ENCODE data around the gene GDAP1L1.
"Not testable (repeated sequence)": the region's sequence is repeated elsewhere in the genome, so short reads cannot be mapped to it uniquely, and the experiment has no call there.

Gene GDAP1L1

DNA sequence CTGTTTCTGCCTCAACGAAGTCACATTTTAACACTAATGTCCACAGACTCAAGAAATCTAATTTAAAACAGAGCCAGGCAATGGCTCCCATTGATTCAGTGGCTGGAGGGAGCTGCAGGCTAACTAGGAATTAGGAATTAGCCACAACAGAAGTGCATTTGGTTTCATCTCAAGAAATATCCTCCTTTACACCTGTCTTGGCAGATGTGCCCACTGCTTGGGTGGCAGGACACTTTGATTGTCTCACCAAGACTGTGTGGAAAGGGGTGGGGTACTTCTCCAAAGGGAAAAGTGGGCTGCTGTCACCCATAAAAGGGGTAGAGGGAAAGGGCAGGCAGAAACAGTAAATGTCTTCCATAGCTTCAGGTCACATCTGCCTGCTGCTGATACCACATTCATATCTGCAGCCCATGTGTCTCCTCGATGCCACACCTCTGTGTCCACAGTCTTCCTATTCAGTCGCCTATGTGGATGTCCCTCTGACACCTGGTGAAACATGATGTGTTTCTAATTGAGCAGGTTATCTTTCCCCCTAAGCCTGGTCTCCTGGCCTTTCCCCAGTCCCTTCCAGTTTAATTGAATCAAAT, 25.6 kb upstream of the GDAP1L1 start:
- no peak for FAIRE-seq

DNA sequence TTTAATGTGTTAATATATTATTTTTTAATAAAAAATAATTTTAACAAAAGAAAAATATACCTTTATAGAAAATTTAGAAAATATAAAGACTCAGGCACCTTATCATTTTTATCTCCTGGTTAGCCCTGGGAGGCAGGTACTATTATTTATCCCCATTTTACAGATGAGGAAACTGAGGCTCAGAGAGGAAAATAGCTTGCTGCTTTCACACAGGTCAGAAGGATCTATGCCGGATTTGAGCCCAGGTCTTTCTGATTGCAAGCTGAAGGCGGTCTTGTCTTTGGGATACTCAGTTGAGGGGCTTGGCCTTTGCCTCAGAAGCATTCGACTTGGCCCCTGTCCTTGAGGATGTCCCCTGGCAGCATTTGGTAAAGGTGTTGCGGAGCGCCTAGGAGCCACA, 25.1 kb upstream of the GDAP1L1 start:
- FAIRE-seq = no peak

DNA sequence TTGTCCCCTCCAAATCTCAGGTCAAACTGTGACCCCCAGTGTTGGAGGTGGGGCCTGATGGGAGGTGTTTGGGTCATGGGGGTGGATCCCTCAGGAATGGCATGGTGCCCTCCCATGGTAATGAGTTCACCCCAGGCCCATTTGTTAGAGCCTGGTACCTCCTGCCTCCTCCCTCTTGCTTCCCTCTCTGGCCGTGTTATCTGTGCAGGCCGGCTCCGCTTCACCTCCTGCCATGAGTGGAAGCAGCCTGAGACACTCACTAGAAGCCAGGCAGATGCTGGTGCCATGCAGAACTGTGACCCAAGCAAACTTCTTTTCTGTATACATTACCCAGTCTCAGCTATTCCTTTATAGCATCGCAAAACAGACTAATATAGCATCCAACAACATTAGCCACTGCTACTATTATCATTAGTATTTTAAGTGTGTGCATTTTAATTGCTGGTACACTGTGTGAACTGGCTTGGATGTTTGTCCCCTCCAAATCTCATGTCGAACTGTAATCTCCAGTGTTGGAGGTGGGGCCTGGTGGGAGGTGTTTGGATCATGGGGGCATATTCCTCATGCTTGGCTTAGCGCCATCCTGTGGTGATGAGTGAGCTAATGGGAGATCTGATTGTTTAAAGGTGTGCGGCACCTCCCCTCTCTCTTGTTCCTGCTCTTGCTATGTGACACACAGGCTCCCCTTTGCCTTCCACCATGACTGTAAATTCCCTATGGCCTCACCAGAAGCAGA, 24.3 kb upstream of the GDAP1L1 start:
- no peak for FAIRE-seq

DNA sequence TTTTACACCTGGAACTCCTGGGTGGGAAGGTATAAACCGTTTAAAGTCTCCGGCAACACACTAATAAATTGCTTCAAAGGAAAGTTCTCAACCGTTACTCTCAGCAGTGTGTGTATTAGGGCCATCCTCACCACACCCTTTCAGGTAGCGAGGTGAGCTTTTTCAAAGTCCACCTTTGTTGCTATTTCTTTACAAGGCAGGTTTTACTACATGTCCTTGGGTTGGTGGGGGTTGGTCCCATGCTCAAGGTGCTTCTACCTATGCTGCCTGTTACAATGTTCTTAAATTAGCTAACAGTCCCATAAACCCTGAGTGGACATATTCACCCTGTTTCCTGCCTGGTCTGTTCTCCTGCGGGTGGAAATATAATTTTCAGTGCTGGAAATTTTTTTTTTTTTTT, 23.4 kb upstream of the GDAP1L1 start:
- FAIRE-seq = no peak

DNA sequence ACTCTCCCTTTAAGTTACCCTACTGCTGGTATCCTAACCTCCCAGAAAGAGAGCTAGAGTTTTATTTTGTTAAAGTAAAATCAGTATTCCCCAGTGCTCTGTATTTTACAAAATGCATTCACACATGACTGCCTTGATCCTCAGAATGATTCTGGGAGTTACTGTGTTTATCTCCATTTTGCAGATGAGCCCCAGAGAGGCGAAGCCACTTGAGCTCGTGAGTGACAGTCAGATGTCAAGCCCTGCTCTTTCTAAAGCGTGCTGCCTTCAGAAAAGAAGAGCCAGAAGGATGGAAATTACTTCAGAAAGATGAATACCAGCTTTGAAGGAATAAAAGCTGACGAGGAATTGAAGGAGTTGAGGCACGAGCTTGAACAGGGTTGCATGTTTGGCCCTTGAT, 22.5 kb upstream of the GDAP1L1 start:
- no peak for FAIRE-seq

DNA sequence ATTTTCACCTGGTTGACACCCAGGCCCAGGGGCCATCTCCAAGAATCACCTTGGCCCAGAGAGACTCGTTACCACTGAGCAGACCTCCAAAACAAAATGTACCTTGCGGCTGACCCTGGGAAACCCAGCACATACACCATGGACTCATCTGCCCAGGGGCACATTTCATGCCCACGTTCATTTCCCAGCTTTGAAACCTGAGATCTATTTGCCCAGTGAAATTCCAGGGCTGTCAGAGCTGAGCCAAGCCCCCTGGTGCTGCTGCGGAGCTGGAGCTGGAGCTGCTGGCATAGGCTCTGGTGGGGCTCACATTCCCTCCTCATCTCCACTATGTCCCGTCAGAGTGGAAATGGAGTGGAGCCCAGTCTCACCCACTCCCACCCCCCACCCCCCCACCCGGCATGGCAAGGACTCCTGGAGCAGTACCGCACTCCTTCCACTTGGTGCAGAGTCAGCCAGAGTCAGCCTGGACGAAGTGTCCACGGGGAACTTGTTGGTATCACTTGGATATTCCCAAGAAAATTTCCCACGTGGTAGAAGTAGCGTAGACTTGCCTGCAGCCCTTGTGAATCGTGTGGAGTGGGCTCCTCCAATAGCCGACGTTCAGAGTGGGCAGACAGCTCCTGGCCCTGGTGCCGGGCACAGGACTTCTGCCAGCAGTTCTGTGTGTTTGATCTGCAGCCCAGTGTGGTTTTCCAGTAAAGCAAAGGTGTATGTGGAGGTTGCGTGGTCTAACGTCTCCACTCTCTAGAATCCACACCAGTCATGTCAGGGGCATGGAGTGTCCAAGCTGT, 18.4 kb upstream of the GDAP1L1 start:
- no peak for FAIRE-seq

DNA sequence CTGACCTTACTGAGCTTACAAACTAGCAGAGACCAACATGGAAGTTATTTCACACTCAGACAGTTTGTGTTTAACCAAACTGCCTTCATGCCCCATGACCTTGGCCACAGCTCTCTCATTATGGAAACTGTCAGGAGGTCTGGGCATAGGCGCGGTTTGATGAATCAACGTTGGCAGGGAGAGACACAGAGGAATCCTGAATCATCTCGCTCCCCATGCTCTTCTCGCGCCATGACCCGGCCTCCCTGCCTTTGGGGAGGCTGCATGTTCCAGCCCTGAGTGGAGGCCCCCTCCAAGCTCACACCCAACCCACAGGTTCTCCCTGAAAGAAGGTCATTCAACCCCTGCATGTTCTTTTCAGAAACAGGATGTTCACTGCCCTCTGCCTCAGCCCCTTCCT, 15.9 kb upstream of the GDAP1L1 start:
- no peak for FAIRE-seq

DNA sequence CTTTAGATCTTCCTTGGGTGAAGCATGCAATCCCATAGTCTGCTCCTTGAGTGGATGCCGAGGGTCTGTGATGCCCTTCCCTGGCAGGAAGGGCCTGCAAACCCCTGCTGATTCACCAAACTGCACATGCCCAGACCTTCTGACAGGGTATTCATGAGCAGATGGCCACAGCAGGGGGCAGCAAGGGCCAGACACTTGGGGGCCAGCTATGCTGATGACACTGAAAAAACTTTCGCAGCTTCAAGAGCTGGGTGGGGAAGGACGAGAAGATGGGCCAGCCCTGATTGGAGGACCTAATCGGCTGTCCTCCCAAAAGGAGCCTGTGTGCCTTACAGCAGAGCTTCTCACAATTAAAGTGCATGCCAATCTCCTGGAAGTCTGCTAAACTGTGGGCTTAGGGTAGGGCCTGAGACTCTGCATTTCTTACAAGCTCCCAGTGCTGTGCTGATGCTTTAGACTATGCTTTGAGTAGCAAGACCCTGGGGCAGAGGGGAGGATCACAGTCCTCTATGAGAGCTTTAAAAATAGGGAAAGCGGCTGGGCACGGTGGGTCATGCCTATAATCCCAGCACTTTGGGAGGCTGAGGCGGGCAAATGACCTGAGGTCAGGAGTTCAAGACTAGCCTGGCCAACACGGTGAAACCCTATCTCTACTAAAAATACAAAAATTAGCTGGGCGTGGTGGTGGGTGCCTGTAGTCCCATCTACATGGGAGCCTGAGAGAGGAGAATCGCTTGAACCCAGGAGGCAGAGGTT, 15.2 kb upstream of the GDAP1L1 start:
- no peak for FAIRE-seq

DNA sequence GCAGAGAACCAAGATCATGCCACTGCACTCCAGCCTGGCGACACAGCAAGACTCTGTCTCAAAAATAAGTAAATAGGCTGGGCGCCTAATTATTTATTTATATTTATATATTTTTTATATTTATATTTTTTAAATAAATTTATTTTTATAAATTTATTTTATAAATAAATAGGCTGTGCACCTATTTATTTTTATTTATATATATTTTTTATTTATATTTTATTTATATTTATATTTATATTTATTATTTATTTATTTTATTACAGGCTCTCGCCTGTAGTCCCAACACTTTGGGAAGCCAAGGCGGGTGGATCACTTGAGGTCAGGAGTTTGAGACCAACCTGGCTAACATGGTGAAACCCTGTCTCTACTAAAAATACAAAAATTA, 14.6 kb upstream of the GDAP1L1 start:
- peak; percentile 68 for FAIRE-seq

DNA sequence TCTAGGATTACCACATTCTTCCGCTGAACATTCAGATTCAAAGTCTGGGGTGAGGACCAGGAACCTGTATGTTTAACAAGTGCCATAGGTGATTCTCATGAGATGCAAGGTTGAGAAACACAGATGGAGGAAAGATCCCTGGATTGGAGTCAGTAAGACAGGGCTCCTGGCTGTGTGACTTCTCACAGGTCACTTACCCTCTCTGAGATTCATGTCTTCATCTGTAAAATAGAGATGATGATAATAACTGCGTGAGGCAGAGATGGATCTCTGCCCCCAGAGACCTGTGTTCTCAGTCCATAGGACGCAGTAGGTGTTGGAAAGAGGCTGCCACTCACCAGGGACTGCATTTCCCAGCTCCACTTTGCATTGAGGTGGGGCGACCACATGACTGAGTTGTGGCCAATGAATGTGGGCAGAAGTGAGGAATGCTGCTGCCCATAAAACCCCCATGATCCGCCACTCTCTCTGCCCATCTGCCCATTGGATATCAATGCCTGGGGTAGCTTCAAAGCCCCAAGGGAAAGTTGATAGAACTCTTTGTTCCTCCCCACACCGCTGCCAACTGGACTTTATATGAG, 13.6 kb upstream of the GDAP1L1 start:
- no peak for FAIRE-seq

DNA sequence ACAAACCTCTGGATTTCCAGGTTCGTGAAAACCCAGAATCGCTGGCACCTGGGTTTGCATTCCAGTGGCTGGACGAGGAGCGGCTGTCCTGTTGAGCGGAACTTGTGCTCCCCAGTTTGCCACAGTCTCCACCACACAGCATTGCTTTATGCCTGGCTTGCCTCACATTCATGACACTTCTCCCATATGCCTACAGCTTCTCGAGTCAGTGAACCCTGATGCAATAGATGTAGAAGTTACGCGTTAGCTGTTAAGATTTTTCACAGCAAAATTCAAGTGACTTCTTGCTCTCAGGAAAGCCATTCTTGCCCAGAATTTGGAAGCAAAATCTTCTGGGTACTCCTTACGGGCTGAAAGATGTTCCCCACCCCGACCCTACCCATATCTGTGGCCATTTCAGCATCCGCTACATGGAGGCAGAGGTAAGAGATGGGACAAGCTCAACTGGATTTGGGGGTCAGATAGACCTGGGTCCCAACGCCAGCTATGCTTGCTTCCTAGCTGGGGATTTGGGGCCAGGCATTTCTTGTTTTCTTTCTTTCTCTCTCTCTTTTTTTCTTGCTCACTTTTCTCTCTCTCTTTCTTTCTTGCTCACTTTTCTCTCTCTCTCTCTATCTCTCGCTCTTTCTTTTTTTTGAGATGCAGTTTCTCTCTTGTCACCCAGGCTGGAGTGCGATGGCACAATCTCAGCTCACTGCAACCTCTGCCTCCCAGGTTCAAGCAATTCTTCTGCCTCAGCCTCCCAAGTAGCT, 12.4 kb upstream of the GDAP1L1 start:
- no peak for FAIRE-seq

DNA sequence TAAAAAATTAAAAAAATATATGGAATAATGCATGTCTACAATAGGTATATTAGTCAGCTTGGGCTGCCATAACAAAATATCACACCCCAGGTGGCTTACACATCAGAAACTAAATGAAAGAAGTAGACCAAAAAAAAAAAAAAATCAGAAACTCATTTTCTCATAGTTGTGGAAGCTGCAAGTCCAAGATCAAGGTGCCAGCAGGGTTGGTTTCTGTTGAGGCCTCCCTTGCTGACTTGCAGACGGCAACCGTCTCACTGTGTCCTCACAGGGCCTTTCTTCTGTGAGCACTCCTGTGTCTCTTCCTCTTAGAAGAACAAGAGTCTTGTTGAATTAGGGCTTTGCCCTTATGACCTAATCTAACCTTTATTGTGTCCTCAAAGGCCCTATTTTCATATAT, 11.4 kb upstream of the GDAP1L1 start:
- FAIRE-seq = no peak

DNA sequence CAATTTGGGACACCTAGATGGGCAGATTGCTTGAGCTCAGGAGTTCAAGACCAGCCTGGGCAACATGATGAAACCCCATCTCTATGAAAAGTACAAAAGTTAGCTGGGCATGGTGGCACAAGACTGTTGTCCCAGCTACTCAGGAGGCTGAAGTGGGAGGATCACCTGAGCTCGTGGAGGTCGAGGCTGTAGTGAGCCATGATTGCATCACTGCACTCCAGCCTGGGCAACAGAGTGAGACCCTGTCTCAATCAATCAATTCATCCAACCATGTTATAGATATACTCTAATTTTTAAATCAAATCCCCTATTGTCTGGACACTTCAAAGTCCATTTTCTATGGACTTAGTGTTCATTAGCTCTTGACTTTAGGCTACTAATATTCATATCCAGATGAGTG, 10.3 kb upstream of the GDAP1L1 start:
- not testable (repeated sequence) for FAIRE-seq

DNA sequence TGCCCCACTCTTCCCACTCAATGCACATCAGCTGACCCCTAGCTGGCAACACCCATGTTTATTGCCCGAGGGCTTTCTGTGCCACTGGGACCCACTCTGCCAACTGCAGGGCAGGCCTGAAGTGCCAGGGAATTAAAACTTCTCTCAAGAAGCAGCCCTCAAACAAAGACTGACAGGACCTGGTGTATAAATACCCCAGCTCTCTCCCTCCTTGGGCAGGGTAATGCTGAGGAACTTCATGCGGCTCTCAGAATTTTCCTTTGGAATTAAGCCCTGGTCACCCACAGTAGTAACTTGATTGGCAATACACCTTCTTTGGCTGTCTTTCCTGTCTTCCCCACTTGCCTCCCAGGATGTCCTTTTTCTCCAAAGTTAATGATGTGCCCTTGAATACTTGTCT, 5.3 kb upstream of the GDAP1L1 start:
- no peak for FAIRE-seq

DNA sequence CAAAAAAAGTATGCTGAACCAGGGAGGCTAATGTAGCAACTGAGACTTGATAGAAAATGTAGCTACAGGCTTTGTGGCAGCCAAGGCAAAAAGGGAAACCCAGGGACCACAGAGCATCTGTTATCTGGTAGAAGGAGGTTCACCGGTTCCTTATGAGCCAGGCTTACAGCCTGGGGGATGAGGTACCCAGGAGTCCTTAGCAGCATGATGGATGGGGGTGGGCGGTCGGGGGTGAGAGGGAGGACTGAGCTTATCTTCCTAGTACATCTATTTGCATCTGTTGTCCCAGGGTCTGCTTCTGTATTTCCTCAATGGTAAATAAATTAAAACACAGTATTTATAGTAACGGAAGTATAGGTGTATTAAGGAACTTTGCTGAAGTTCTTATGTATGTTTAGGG, 1.1 kb upstream of the GDAP1L1 start:
- FAIRE-seq = no peak

DNA sequence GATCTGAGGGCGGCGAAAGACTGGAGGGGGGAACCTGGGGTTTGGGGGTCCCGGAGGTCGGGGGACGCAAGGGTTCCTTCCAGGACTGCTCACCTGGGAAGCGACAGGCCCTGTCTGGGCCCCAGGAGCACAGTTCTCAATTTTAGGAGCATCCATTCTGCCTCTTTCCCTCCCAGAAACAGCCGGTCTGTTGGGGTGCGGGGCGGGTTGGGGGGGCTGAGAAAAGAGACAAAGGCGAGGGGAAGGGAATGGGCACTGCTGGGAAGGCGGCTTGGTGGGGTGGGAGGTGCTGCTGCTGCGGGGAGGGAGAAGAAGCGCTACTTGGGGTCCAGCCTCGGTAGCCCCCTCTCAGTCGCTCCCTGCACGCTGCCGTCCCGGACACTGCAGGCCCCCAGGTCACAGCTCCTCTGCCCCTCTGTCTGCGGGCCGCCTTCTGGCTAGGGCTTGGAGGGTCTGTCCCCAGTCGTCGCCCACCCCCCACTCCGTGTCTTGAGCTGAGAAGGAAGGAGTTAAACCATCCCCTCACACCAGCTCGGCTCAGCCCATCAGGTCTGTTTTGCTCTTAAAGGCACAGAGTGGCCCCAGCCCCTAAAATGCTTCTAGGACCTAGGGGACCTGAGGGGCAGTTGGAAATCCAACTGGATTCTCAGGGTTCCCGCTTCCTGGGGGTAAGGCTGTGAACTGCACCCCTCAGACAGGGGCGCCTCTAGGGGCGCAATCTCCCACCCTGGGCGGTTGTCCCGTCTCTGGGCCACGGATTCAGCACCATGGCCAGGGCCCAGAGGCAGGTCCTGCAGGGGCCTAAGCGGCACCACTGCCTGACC, 690 bp downstream of the GDAP1L1 start:
- no peak for FAIRE-seq

DNA sequence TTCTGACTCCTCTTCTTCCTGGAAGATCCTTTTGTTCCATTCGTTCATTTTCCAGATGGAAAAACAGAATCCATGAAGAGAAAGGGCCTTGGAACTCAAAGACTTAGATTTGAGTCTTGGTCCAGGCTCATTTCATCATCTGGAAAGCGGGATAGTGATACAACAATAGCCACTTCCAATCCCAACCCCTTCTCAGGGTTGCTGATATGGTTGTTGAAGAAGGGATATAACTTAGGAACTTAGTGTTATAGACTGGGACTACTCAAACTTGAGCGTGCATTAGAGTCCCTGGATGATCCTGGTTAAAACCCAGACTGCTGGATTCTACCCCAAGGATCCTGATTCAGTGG, 1.3 kb downstream of the GDAP1L1 start:
- FAIRE-seq = no peak

DNA sequence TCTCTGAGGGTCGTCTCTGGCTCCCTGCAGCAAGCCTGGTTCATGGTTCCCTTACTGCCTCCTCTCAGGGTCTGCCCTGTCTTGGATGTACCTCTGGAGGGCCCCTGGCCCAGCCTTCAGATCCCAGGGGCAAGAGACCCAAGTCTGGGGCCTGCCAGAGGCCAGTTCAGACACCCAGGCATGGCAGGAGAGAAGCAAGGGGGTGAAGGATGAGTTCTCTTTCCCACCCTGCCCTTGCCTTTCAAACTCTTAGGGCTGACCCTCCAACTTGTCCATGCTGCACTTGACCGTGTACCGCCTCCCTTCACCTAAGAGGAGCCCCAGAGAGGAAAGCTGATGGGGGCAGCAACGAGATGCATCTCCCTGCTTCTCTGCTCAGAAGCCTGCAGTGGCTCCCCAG, 4.2 kb downstream of the GDAP1L1 start:
- no peak for FAIRE-seq

DNA sequence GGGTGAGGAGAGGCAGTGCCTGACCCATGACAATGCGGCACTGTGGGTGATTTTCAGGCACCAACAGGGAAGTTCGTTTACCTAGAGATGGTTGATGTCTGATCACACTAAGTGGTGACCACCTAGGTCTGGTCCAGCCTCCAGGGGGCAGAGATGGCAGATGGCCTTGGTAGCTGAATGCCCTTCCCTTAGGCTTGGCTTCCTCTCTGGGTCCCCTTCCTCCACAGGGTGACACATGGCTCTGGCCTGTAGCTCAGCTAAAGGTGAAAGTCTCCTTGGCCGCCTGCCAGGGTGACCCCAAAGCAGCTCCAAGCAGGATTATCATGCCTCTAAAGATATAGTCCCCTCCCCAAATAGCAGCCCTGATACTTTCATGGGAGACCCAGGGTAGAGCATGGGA, 6.4 kb downstream of the GDAP1L1 start:
- no peak for FAIRE-seq

DNA sequence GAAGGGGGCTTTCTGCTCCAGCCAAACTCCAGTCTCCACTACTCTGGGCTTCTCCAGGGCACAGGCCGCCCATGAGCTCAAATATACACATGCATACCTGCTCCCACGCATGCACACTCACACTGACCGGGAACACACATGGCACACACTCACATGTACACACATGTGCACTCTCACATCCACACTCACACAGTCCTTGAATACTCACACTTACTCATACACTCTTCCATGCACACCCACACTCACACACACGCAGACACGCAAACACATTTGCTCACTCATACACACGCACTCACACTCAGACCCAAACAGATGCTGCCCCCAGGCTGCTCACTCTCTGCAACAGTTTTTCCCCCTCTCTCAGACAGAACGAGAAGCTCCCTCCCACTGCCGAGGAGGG, 7.0 kb downstream of the GDAP1L1 start:
- FAIRE-seq = no peak

DNA sequence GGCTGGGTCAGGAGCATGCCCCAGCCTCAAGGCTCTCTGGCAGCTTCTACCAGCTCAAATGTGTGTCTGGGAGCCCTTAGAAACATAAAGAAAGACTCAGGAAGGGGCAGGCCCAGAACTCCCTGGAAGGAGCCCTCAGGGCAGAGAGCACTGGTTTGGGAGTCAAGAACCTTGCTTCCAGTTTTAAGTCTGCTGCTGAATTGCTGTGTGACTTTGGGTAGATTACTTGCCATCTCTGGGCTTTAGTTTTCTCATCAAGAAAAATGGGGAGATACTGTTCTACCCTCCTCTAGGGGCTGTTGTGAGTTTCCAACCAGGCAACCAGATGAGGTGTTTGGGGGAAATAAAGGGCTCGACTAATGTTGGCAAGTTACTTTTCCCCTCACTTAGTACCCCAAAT, 8.8 kb downstream of the GDAP1L1 start:
- FAIRE-seq = no peak

DNA sequence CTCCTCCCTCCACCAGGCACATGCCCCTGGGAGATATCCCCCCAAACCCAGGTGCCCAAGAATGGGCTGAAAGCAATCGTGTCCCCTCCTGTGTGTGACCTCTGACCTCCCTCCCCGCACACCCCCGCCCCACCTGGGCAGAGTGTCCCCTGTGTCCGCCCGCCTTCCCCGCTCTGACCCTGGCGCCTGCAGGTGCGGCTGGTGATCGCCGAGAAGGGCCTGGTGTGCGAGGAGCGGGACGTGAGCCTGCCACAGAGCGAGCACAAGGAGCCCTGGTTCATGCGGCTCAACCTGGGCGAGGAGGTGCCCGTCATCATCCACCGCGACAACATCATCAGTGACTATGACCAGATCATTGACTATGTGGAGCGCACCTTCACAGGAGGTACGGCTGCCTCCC, 9.9 kb downstream of the GDAP1L1 start:
- FAIRE-seq = no peak
